GM18951 (cell line): ENCODE data around the gene IFI30.

ENCODE experiments used
- POLR2A ChIP-seq: IDR thresholded peaks from 4 replicates; pipeline ENCODE4 v1.6.1; 2011; ENCODE audit warnings: mild to moderate bottlenecking; ENCODE audit not compliant: insufficient read length, insufficient read depth; ENCODE audit errors: extremely low read depth
- in situ Hi-C: fragments of 300-500 bp; cut with MboI; formaldehyde crosslinking; loops from one replicate; pipeline ENCODE4 v1.12.0; 2022; ENCODE audit warnings: low sequenced_read_pairs, mixed read lengths, inconsistent platforms; ENCODE audit not compliant: unreplicated experiment

IFI30 gene

DNA sequence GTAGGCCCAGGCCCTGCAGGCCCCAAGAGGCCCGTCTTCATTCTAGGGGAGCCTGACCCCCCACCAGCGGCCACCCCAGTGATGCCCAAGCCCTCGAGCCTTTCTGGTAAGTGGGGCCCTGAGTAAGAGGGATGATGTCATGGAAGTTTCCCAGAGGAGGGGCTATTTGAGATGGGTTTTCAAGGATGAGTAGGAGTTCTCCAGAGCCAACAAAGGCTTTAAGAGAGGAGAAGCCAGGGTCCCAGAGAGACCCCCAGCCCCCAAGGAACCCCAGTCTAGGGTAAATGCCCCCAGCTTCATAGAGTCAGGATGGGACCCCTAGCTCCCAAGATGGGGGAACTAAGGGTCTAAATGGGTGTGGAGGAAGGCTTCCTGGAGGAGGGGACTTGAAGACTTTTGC is 29.7 kb upstream of the IFI30 start:
- in situ Hi-C loops = no loop called here
- no peak for TF ChIP-seq POLR2A

GRCh38 chr19:18144361-18144760 is 29.3 kb upstream of the IFI30 start:
- TF ChIP-seq POLR2A = no peak
- in situ Hi-C loops = no loop called here

- TF ChIP-seq POLR2A = no peak
These were observed 28.7 kb upstream of the IFI30 start for GRCh38 chr19:18144906-18145305.

DNA sequence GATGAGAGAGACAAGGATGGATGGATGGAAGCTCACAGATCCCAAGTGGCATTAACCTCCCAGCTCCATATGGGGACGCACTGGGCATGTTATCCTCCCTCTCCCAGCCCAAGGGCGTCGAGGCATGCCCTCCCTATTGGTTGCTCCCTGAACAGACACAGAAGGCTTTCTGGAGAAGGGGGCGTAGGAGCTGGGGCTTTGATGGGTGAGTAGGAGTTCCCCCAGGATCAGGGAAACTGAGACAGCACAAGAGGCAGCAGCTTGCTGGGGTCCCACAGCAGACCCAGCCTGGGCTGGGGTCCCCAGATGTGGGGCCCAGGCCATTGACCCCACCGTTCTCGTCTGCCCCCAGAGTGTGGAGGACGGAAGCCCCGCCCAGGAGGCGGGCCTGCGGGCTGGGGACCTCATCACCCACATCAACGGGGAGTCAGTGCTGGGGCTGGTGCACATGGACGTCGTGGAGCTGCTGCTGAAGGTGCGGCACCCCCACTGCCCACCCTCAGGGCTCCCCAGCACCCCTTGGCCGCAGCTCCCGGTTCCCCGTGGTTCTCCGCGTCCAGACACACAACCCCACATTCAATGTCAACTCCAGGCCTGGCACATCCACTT is 28.1 kb upstream of the IFI30 start:
- in situ Hi-C loops = no loop called here
- no peak for TF ChIP-seq POLR2A

More at GRCh38 chr19:18144906-18145305, 28.7 kb upstream of the IFI30 start:
- in situ Hi-C loops = no loop called here

DNA sequence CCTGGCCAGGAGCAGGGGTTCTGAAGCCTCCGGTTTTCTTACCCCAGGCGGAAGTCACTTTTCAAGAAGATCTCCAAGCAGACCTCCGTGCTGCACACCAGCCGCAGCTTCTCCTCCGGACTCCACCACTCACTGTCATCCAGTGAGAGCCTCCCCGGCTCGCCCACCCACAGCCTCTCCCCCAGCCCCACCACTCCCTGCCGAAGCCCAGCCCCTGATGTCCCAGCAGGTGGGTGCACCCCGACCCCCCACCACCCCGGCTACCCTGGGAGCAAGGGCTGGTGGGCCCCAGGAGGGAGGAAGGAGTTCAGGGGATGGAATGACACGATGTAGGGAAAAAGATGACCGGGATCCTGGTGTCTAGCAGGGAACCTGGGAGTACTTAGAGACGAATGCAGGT is 26.2 kb upstream of the IFI30 start:
- in situ Hi-C loops = no loop called here
- no peak for TF ChIP-seq POLR2A

DNA sequence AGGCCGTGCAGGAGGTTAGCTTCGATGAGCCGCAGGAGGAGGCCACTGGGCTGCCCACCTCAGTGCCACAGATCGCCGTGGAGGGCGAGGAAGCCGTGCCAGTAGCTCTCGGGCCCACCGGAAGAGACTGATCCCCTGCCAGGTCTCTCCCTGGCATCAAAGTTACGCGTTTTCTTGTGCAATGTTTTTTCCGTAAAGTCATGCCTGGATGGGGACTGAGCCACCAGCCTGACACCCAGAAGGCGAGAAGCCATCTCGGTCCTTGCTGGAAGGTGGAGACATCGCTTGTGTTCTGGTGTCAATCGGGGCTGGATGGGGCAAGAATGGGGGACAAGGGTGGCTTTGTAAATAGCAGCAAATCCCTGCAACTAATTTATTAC is 24.0 kb upstream of the IFI30 start:
- in situ Hi-C loops = no loop called here
- TF ChIP-seq POLR2A = no peak

DNA sequence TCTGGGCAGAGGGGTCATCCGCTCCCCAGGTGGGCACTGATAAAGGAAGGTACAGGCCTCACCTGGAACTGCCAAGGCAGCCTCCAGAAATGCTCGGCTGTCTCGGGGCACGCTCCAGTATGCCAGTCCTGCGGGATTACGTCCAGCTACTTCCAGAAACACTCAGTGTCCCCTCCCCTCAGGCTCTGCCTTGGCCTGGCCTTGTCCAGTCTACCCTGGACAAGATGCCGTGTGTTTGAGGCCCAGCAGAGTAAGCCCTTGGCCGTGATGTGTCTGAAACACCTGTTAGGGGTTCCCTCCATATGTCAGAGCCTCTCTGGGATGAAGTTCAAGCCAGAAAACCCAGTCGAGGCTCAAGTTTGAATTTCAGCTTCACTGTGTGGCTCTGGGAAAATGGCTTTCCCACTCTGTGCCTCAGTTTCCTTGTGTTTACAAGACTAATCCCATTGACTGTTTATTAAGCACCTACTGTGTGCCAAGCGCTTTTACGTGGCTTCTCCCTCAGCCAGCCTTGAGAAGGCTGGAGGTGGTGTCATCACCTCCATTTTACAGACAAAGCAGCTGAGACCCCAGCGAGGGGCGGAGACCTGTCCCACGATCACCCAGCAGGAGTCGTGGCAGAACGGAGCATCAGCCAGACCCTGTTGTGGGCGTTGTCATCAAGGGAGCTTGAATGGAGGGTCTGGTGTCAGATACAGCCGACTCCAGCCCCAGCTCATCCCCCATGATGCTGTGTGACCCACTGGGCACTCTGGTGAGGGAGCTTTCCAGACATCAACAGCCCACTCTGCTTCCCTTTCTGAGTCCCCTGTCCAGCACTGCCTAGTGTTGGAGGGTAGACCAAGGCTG is 22.6 kb upstream of the IFI30 start:
- in situ Hi-C loops = no loop called here

GRCh38 chr19:18152442-18152816 is 21.2 kb upstream of the IFI30 start:
- in situ Hi-C loops = no loop called here
- peak; percentile 59 for TF ChIP-seq POLR2A

More for the DNA sequence above, 22.6 kb upstream of the IFI30 start:
- TF ChIP-seq POLR2A = no peak

DNA sequence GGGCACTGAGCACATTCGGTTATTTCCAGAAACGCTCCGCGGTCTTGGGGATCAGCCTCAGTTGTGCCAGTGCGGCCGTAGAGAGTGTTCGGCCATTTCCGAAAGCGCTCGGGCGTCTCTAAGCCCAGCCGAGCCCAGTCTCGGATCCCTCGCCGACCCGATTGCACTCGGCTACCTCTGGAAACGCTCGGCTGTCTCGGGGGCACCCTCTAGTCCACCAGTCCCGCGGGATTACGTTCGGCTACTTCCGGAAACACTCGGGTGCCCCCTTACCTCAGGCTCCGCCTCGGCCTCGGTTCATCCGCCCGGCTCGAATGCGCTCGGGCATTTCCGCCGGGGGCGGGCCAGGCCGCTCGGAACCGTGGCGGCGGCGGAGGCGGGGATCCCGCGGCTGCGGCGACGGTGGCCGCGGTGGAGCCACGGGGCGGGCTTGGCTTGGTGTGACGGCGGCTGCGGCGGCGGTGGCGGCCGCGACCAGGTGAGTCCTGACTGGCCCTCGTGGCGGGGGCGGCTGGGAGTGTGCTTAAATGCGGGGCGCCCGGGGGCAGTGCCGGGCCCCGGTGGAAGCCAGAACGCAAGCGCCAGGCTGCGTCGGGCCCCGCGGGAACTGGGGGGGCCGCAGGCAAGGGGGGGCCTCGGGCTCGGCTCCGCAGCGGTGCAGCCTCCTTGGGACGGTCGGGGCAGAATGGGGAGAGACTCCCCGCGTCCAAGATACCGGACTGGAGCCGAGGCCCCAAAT is 20.6 kb upstream of the IFI30 start, which contains the start of gene PIK3R2:
Gene PIK3R2, plus strand, starts transcription at position 347 of the 739 bp plus-strand sequence. CDS start 2,717 bp downstream, outside the sequence.
- TF ChIP-seq POLR2A = no peak
- in situ Hi-C loops = no loop called here

DNA sequence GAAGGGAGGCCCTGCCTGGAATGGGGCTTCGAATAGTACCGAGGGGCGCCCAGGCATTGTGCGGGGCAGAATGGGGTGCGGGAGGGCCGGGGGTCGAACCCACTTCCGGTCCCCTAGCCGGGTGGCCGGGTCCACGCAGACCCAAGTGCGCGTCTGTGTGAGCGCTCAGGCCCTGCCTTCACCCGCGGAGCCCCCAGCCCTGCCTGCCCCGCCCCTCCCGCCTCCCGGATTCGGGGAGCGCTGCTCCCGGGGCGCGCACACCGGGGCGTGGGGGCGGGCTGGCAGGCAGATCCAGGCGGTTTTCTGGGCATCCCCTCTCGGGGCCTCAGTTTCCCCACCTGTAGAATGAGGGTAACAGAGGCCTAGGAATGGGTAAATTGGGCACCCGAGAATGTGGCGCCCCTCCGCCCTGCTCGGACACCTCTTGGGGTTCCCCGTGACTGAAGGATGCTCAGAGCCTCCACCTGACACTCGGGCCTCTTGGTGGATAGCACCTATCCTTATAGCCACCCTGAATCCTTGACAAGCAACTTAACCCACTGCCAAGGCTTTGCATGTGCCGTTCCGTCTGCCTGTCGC is 20.0 kb upstream of the IFI30 start:
- no peak for TF ChIP-seq POLR2A
- in situ Hi-C loops = no loop called here

DNA sequence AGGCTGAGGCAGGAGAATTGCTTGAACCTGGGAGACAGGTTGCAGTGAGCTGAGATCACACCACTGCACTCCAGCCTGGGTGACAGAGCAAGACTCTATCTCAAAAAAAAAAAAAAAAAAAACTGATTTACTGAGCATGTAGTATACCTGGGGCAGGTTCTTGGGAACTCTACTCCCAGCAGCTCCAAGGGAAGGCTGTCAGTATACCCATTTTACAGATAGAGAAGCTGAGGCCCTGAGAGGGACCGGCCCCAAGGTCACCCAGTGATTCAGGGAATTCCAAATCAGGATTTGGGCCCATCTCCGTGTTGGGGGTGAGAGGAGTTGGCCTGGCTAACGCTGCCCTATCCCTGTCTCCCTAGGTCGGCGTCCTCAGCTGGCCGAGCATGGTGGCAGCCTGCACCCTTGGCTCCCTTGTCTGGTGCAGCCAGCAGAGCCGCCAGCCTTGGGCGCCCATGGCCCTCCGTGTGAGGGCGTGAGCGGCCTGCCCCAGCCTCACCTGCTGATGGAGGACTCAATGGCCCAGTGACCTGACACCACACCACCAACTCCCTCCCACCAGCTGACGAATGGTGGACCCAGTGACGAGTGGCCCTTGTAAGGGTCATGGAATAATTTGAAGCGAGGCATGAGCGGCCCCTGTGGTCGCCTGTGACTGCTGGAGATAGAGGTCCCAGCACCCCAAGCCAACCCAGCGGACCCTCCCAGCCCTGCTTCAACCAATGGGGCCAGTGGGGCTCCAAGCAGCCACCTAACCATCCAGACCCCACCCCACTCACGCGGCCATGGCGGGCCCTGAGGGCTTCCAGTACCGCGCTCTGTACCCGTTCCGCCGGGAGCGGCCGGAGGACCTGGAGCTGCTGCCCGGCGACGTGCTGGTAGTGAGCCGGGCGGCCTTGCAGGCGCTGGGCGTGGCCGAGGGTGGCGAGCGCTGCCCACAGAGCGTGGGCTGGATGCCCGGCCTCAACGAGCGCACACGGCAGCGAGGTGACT is 18.2 kb upstream of the IFI30 start:
- in situ Hi-C loops = no loop called here
- no peak for TF ChIP-seq POLR2A

DNA sequence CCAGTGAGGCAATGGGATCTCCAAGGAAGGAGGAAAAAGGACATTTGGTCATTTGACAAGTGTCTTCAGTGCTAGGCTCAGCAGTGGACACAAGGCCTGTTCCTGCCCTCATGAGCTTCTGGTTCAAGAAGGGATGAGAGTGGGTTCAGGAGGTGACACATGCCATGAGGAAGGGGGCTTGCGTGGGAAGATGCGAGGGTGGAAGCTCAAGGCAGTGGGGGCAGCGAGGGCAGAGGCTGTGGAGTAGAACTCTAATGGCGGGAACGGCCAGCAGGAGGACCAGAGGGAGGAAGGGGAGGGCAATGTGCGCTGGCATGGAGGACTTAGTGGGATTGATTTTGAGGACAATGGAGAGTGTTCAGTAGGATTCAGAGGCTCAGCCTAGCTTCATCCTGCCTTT is 17.3 kb upstream of the IFI30 start:
- TF ChIP-seq POLR2A = no peak
- in situ Hi-C loops = no loop called here
